ENCODE measurements around the gene FBXL19. TPM values are rescaled to one million over a fixed set of nuclear protein-coding genes. Genes with fewer than 3 reads are reported as not detected.

The FBXL19 gene
- total and polyA plus RNA-seq, 2 of the 13 experiments (the other 11 are each of a cell fraction or from before 2014, with no cell fraction given): 6.0 to 13.7 TPM

DNA sequence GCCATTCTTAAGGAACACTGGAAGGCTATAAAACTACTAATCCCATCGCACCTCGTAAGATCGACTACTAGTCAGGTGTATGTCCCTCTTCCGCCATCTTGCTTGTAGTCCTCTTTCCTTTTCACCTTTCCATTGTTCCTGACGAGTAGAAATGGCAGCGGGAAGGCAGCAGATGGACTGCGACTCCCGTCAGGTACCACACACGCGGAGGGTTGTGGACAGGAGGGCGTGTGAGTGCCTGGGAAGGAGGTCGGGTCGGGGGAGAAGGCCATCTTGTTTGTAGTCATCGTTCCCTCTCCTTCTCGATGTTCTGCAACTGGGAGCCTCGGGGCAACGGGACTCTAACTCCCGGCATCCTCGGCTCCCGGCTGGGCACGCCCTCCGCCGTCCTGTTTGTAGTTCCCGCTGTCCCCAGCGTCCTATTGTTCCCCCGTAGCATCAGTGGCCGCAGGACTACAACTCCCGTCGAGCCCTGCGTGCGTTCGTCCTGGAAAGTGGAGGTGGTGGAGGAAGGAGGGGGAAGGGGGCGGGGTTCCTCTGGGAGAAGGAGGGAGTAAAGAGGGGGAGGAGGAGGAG lies 324 bp upstream of the FBXL19 start (continued):
- TF ChIP-seq, protein P1, sequence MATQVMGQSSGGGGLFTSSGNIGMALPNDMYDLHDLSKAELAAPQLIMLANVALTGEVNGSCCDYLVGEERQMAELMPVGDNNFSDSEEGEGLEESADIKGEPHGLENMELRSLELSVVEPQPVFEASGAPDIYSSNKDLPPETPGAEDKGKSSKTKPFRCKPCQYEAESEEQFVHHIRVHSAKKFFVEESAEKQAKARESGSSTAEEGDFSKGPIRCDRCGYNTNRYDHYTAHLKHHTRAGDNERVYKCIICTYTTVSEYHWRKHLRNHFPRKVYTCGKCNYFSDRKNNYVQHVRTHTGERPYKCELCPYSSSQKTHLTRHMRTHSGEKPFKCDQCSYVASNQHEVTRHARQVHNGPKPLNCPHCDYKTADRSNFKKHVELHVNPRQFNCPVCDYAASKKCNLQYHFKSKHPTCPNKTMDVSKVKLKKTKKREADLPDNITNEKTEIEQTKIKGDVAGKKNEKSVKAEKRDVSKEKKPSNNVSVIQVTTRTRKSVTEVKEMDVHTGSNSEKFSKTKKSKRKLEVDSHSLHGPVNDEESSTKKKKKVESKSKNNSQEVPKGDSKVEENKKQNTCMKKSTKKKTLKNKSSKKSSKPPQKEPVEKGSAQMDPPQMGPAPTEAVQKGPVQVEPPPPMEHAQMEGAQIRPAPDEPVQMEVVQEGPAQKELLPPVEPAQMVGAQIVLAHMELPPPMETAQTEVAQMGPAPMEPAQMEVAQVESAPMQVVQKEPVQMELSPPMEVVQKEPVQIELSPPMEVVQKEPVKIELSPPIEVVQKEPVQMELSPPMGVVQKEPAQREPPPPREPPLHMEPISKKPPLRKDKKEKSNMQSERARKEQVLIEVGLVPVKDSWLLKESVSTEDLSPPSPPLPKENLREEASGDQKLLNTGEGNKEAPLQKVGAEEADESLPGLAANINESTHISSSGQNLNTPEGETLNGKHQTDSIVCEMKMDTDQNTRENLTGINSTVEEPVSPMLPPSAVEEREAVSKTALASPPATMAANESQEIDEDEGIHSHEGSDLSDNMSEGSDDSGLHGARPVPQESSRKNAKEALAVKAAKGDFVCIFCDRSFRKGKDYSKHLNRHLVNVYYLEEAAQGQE (IDR thresholded peaks at IDR 0.05; ENCODE audit: borderline replicate concordance in 1 of 2, low read depth in 1 of 2, low read length in 2 of 2): no peak
- peak; percentile 88 for TF ChIP-seq KDM5A (IDR thresholded peaks at IDR 0.05; ENCODE audit: borderline replicate concordance, low read length)
- no peak for TF ChIP-seq ZFP36L1 (CRISPR knock-in tag; IDR thresholded peaks at IDR 0.05)
- TF ChIP-seq, protein P2, sequence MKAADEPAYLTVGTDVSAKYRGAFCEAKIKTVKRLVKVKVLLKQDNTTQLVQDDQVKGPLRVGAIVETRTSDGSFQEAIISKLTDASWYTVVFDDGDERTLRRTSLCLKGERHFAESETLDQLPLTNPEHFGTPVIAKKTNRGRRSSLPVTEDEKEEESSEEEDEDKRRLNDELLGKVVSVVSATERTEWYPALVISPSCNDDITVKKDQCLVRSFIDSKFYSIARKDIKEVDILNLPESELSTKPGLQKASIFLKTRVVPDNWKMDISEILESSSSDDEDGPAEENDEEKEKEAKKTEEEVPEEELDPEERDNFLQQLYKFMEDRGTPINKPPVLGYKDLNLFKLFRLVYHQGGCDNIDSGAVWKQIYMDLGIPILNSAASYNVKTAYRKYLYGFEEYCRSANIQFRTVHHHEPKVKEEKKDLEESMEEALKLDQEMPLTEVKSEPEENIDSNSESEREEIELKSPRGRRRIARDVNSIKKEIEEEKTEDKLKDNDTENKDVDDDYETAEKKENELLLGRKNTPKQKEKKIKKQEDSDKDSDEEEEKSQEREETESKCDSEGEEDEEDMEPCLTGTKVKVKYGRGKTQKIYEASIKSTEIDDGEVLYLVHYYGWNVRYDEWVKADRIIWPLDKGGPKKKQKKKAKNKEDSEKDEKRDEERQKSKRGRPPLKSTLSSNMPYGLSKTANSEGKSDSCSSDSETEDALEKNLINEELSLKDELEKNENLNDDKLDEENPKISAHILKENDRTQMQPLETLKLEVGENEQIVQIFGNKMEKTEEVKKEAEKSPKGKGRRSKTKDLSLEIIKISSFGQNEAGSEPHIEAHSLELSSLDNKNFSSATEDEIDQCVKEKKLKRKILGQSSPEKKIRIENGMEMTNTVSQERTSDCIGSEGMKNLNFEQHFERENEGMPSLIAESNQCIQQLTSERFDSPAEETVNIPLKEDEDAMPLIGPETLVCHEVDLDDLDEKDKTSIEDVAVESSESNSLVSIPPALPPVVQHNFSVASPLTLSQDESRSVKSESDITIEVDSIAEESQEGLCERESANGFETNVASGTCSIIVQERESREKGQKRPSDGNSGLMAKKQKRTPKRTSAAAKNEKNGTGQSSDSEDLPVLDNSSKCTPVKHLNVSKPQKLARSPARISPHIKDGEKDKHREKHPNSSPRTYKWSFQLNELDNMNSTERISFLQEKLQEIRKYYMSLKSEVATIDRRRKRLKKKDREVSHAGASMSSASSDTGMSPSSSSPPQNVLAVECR (CRISPR knock-in tag; IDR thresholded peaks at IDR 0.05; ENCODE audit: borderline replicate concordance): peak; percentile 31; the same call in 1 of the 2 replicates
- no peak for TF ChIP-seq ZNF446 (CRISPR knock-in tag; IDR thresholded peaks at IDR 0.05)
- no peak for TF ChIP-seq SETDB1 (CRISPR knock-in tag; IDR thresholded peaks at IDR 0.05; ENCODE audit: borderline replicate concordance)
- no peak for TF ChIP-seq DPF2 (CRISPR knock-in tag; IDR thresholded peaks at IDR 0.05; ENCODE audit: borderline replicate concordance, low read depth)
- no peak for TF ChIP-seq ZNF256 (CRISPR knock-in tag; conservative IDR thresholded peaks at IDR 0.05)
- TF ChIP-seq SAP130 (CRISPR knock-in tag; IDR thresholded peaks at IDR 0.05; ENCODE audit: low read depth): peak; percentile 2; the same call in 1 of the 2 replicates
- no peak for TF ChIP-seq ZFAT (CRISPR knock-in tag; conservative IDR thresholded peaks at IDR 0.05)
- TF ChIP-seq, protein P3, sequence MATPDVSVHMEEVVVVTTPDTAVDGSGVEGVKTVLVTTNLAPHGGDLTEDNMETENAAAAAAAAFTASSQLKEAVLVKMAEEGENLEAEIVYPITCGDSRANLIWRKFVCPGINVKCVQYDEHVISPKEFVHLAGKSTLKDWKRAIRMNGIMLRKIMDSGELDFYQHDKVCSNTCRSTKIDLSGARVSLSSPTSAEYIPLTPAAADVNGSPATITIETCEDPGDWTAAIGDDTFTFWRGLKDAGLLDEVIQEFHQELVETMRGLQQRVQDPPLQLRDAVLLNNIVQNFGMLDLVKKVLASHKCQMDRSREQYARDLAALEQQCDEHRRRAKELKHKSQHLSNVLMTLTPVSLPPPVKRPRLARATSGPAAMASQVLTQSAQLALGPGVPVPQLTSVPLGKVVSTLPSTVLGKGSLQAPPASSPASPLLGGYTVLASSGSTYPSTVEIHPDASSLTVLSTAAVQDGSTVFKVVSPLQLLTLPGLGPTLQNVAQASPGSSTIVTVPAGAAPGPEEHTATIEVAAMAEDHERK (CRISPR knock-in tag; IDR thresholded peaks at IDR 0.05; ENCODE audit: low read depth): peak; percentile 87
- TF ChIP-seq NFRKB (IDR thresholded peaks at IDR 0.05): peak; percentile 96
- peak; percentile 95 for TF ChIP-seq PCBP1 (IDR thresholded peaks at IDR 0.05; ENCODE audit: borderline replicate concordance, low read depth, low read length)
- TF ChIP-seq, protein P4, sequence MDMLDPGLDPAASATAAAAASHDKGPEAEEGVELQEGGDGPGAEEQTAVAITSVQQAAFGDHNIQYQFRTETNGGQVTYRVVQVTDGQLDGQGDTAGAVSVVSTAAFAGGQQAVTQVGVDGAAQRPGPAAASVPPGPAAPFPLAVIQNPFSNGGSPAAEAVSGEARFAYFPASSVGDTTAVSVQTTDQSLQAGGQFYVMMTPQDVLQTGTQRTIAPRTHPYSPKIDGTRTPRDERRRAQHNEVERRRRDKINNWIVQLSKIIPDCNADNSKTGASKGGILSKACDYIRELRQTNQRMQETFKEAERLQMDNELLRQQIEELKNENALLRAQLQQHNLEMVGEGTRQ (IDR thresholded peaks at IDR 0.05; ENCODE audit: low read depth, low read length): no peak
- TF ChIP-seq, protein P4 (CRISPR knock-in tag; IDR thresholded peaks at IDR 0.05; ENCODE audit: borderline replicate concordance): peak; percentile 72
- TF ChIP-seq KLF12 (CRISPR knock-in tag; IDR thresholded peaks at IDR 0.05; ENCODE audit: borderline replicate concordance): peak; percentile 90
- peak; percentile 35; the same call in 1 of the 2 replicates for TF ChIP-seq ZFP36L2 (CRISPR knock-in tag; IDR thresholded peaks at IDR 0.05)
- no peak for TF ChIP-seq MXD4 (CRISPR knock-in tag; IDR thresholded peaks at IDR 0.05)

All from HepG2 (cell line).